ENCODE measurements around the gene SAMM50. TPM values are rescaled to one million over a fixed set of nuclear protein-coding genes. Genes with fewer than 3 reads are reported as not detected.
A peak's percentile ranks its signal among the peaks of the same experiment; 100 is the strongest.

Gene SAMM50
- total RNA-seq, 2 donors from 2014 or later = 31.7 to 57.2 TPM

GRCh38 chr22:43926349-43926710 is 28.9 kb upstream of the SAMM50 start:
- Mint-ChIP-seq H3K4me3 (no peak overlapping the region), H3K4me1 (peaks cover 4% of the 10 kb centered on the region), H3K27me3 (peaks cover 6% of the 10 kb centered on the region), H3K27ac (no peak overlapping the region), H3K36me3 (ENCODE audit: low read depth) (no peaks in the 10 kb centered on the region), H3K9me3 (no peaks in the 10 kb centered on the region)
- ATAC-seq (replicated peaks) = no peak

GRCh38 chr22:43928468-43928867 is 26.8 kb upstream of the SAMM50 start:
- Mint-ChIP-seq H3K9me3 (no peaks in the 10 kb centered on the region), H3K4me1 (no peaks in the 10 kb centered on the region)

GRCh38 chr22:43928908-43929307 is 26.3 kb upstream of the SAMM50 start:
- no peak for ATAC-seq (replicated peaks)
- no peak overlapping the region for H3K4me3 Mint-ChIP-seq
- H3K36me3 Mint-ChIP-seq (ENCODE audit: low read depth) = no peaks in the 10 kb centered on the region
- H3K27ac Mint-ChIP-seq = no peak overlapping the region
- no peaks in the 10 kb centered on the region for H3K9me3 Mint-ChIP-seq
- no peaks in the 10 kb centered on the region for H3K4me1 Mint-ChIP-seq
- peaks cover 3% of the 10 kb centered on the region for H3K27me3 Mint-ChIP-seq

More at GRCh38 chr22:43928468-43928867, 26.8 kb upstream of the SAMM50 start:
- ATAC-seq (replicated peaks) = no peak
- H3K27me3 Mint-ChIP-seq = peaks cover 3% of the 10 kb centered on the region
- no peak overlapping the region for H3K4me3 Mint-ChIP-seq
- no peaks in the 10 kb centered on the region for H3K36me3 Mint-ChIP-seq (ENCODE audit: low read depth)
- H3K27ac Mint-ChIP-seq = no peak overlapping the region

GRCh38 chr22:43931771-43932170 is 23.5 kb upstream of the SAMM50 start:
- no peaks in the 10 kb centered on the region for H3K9me3 Mint-ChIP-seq
- no peaks in the 10 kb centered on the region for H3K4me1 Mint-ChIP-seq
- no peak overlapping the region for H3K27ac Mint-ChIP-seq
- no peak for ATAC-seq (replicated peaks)
- H3K4me3 Mint-ChIP-seq = no peak overlapping the region
- no peaks in the 10 kb centered on the region for H3K36me3 Mint-ChIP-seq (ENCODE audit: low read depth)
- peaks cover 12% of the 10 kb centered on the region for H3K27me3 Mint-ChIP-seq

DNA sequence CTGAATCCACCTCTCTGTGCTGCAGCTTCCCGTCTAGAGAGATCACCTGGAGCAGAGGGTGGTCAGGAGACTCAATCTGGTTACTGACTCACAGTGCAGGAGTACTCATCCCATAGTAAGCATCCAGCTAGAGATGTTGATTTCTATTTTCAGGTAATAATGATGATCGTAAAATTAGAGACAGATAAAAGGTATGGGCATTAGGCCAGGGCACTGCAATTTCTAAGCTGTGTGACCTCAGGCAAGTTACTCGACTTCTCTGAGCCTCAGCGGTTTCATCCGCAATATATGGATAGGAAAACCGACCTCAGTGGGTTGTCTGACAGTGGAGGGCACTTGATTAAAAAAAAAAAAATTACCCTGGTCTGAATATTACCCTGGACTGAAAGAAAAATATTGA is 13.8 kb upstream of the SAMM50 start:
- H3K27ac Mint-ChIP-seq = no peak overlapping the region
- H3K4me1 Mint-ChIP-seq = no peaks in the 10 kb centered on the region
- peaks cover 18% of the 10 kb centered on the region for H3K27me3 Mint-ChIP-seq
- H3K36me3 Mint-ChIP-seq (ENCODE audit: low read depth) = no peaks in the 10 kb centered on the region
- H3K4me3 Mint-ChIP-seq = no peak overlapping the region
- no peaks in the 10 kb centered on the region for H3K9me3 Mint-ChIP-seq
- ATAC-seq (replicated peaks) = no peak

DNA sequence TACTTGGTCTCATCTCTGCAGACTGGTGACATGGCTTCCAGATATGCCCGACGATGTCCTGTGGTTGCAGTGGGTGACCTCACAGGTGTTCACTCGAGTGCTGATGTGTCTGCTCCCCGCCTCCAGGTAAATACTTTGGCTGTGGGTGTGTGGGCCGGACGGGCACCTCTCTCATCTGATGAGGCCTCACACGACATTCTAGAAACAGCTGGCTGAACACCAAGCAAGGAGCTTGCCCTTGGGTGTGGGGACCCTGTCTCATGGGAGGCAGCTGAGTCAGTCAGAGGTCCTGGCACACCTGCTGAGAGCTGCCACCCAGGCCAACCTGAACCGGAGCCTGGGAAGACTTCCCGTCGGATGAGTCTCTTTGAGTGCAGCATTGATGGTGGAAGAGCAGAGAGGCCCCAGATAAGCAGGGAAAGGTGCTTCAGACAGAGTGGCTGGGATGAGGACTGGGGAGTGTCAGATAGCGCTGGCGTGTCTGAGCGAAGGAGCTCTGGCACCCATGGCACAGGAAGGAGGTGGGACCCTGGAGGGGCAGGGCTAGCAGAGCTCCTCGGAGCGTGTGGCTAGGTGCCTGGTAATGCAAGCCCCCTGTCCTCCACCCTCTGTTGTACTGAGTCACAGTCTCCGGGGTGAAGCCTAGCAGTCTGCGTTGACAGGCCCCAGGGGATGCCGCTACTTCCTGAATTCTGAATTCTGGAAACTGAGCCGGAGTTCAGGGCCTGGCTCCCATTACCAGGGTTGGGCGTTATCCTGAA is 10.4 kb upstream of the SAMM50 start:
- Mint-ChIP-seq H3K36me3 (ENCODE audit: low read depth) (no peaks in the 10 kb centered on the region), H3K4me3 (no peak overlapping the region), H3K27ac (no peak overlapping the region), H3K27me3 (peaks cover 10% of the 10 kb centered on the region), H3K4me1 (no peaks in the 10 kb centered on the region), H3K9me3 (no peaks in the 10 kb centered on the region)
- ATAC-seq (replicated peaks) = no peak

DNA sequence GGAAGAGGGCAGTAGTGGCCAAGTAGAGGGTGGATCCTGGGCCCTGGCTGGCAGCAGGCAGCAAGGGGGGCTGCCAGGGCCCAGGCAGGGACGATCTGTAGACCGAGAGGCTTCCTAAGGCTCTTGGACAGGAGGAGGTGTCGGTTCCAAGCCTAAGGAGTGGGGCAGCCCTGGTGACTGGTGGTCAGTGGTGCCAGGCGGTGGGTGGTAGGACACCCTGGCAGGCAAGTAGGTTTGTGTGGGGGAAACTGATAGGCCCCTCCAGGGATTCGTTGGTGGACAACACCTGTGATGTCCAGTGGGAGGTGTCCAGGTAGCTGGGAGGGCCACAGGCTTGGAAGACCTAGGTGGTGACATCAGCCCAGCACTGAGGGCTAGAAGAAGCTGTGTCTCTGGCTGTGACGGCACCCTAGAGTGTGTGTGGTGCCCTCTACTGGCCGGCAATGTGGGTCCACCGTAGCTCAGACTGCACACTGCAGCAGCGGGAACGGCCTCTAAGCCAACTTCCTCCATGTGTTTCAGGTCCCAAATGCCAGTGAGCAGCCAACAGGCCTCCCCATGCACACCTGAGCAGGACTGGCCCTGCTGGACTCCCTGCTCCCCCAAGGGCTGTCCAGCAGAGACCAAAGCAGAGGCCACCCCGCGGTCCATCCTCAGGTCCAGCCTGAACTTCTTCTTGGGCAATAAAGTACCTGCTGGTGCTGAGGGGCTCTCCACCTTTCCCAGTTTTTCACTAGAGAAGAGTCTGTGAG is 9.4 kb upstream of the SAMM50 start:
- Mint-ChIP-seq H3K9me3 (no peaks in the 10 kb centered on the region), H3K4me3 (no peak overlapping the region), H3K27ac (no peak overlapping the region), H3K27me3 (peaks cover 10% of the 10 kb centered on the region), H3K4me1 (no peaks in the 10 kb centered on the region), H3K36me3 (ENCODE audit: low read depth) (no peaks in the 10 kb centered on the region)
- ATAC-seq (replicated peaks) = peak; percentile 97

GRCh38 chr22:43946384-43946667 is 8.9 kb upstream of the SAMM50 start:
- Mint-ChIP-seq H3K27ac (no peak overlapping the region), H3K27me3 (peaks cover 10% of the 10 kb centered on the region), H3K4me1 (no peaks in the 10 kb centered on the region), H3K36me3 (ENCODE audit: low read depth) (no peaks in the 10 kb centered on the region), H3K9me3 (no peaks in the 10 kb centered on the region), H3K4me3 (no peak overlapping the region)
- ATAC-seq (replicated peaks) = no peak

DNA sequence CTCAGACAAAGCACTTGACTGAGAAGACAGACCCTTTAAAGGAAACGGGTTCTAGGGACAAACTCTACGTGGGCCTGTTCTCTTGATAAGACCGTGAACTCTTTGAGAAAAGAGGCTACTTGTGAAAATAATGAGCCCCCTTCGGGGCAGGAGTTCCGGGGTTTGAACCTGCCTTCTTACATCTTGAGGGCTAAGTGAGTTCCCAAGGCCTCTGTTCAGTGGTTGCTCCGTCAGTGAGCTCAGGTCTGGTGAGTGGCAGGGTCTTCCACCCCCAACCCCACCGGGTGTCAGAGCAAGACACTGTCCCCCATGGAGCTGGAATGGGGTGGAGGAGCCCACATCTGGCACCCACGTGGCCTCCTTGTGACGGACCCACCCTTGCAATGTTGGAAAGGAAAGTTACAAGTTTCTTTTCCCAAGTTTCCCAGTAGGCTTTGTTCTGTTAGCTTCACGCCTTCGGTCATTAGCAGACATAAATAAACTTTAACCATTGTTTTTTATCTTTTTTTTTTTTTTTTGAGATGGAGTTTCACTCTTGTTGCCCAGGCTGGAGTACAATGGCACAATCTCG is 6.3 kb upstream of the SAMM50 start:
- H3K9me3 Mint-ChIP-seq = no peaks in the 10 kb centered on the region
- ATAC-seq (replicated peaks) = no peak
- peaks cover 7% of the 10 kb centered on the region for H3K27me3 Mint-ChIP-seq
- H3K36me3 Mint-ChIP-seq (ENCODE audit: low read depth) = no peaks in the 10 kb centered on the region
- no peak overlapping the region for H3K4me3 Mint-ChIP-seq
- H3K4me1 Mint-ChIP-seq = peaks cover under 1% of the 10 kb centered on the region
- no peak overlapping the region for H3K27ac Mint-ChIP-seq

DNA sequence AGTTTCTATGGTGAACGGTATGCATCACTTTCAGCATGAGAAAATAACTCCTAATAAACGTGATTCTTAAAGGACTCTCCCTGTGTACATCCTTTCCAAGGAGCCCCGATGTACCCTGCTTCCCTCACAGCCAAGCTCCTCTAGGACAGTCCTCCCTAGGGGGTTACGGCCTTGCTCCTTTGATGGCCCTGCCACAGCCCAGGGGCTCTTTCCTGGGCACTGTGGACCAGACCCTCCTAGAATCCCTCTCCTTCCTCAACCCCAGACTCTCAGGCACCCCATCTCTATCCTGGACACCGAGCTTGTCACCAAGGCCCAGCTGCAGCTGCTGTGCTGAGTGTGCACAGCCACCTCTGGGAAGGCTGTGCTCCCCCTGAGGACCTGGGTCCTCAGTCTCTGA is 3.9 kb upstream of the SAMM50 start:
- Mint-ChIP-seq H3K4me1 (peaks cover 14% of the 10 kb centered on the region), H3K9me3 (no peaks in the 10 kb centered on the region), H3K4me3 (no peak overlapping the region), H3K27me3 (no peaks in the 10 kb centered on the region), H3K27ac (peak overlapping the region; percentile 50), H3K36me3 (ENCODE audit: low read depth) (peaks cover 6% of the 10 kb centered on the region)
- no peak for ATAC-seq (replicated peaks)

GRCh38 chr22:43951966-43952365 is 3.3 kb upstream of the SAMM50 start:
- Mint-ChIP-seq H3K9me3 (no peaks in the 10 kb centered on the region), H3K4me3 (no peak overlapping the region), H3K4me1 (peaks cover 17% of the 10 kb centered on the region), H3K27ac (peak overlapping the region; percentile 50), H3K36me3 (ENCODE audit: low read depth) (peaks cover 7% of the 10 kb centered on the region), H3K27me3 (no peaks in the 10 kb centered on the region)
- ATAC-seq (replicated peaks) = no peak

DNA sequence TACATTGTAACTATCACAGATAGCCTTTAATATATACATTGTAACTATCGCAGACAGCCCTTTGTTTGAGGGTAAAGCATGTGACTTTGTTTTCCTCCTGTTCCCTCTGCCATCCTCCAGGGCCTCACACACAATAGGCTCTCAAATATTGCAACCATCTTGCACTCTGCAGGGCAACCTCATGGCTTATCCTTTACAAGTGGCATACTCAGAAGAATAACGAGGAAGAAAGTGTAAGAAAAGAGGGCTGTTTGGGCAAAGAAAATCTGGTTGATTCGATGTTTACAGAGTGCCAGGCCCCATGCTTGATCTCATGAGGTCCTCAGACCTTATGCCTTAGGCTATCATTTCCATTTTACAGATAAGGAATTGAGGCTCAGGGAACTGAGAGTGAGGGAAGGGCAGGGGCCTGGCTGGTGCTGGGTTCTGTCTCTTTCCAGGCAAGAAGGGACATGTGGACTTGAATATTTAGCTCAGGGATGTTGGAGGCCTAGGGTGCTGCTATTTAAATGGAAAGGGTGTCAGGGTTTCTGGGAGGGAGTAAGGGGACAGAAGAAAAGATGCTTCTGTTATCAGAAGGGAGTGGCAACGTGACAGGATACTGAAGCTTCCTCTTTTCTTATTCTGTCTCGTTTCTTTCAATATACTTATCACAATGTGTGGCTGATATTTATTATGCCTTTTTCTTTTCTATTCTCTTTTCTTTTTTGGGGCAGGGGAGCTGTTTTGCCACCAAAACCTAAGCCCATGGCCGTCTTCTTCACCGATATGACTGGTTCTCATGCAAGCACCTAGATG is 1.1 kb upstream of the SAMM50 start:
- H3K36me3 Mint-ChIP-seq (ENCODE audit: low read depth) = peaks cover 17% of the 10 kb centered on the region
- H3K27ac Mint-ChIP-seq = peak overlapping the region; percentile 95

DNA sequence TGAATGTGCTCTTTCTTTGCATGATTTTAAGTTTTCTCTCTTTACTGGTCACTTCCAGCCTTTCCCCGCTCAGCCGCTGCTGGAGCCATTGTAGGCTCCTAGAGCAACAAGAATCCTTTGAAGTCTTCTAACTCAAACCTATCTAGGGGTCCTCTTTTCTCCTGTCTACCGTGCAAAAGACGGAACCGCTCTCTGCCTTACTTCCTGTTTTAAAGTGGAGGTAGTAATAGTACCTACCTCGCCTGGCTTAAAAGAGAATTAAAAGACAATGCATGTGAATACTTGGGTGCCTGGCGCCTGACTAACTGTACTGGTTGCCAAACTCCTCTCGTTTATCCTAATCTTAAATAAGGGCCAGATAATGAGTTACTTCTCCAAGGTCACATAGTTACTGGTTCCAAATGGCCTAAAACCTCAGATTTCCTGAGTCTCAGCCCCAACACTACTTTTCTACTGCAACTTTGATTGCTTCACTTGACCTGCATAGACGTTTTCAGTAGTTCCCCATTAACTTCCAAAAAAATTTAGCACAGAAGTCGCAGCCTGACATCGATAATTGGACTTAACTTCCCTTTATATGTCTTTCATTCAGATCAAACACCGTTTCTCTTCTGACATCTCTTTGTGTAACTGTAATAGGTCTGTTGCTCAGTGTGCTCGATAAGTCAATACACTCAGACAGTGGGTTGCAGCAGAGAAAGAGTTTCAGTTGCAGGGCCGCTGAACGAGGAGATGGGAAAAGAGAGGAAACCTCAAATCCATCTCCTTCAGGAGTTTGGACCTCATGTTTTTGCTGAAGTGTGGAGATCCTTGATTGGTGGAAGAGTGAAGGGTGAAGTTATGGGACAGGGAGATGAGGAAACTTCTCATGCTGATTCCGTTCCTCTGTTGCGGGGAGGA is 891 bp downstream of the SAMM50 start:
- H3K27ac Mint-ChIP-seq = peak overlapping the region; percentile 95
- no peaks in the 10 kb centered on the region for H3K9me3 Mint-ChIP-seq
- peak overlapping the region; percentile 94 for H3K4me3 Mint-ChIP-seq
- peaks cover 26% of the 10 kb centered on the region for H3K36me3 Mint-ChIP-seq (ENCODE audit: low read depth)
- H3K4me1 Mint-ChIP-seq = peaks cover 22% of the 10 kb centered on the region
- no peak for ATAC-seq (replicated peaks)
- H3K27me3 Mint-ChIP-seq = no peaks in the 10 kb centered on the region

More for the DNA sequence above, 1.1 kb upstream of the SAMM50 start:
- H3K9me3 Mint-ChIP-seq = no peaks in the 10 kb centered on the region
- H3K27me3 Mint-ChIP-seq = no peaks in the 10 kb centered on the region
- H3K4me3 Mint-ChIP-seq = peak overlapping the region; percentile 94
- peaks cover 22% of the 10 kb centered on the region for H3K4me1 Mint-ChIP-seq
- ATAC-seq (replicated peaks) = no peak

All from activated T-helper 17 cell treated with anti-CD3 and anti-CD28 coated beads, Interleukin-2, amount 50 U/mL, for 72 hours (primary cell).